Activated naive CD4-positive, alpha-beta T cell treated with Interleukin-2 at 50 U/mL for 16 hours (primary cell): Measurements from ENCODE around the gene RFX2.
"Not testable (repeated sequence)": the region's sequence is repeated elsewhere in the genome, so short reads cannot be mapped to it uniquely, and the experiment has no call there.

Source experiments
- DNase-seq: peaks from one replicate; pipeline ENCODE4 v3.0.0-alpha.2; 2020

The RFX2 gene

GRCh38 chr19:6110360-6110977 is at the start of gene RFX2:
RFX2 (minus strand) TSS chr19:6110500; CDS start chr19:6047496, 63,004 bp downstream.
- peak; percentile 99 for DNase-seq

- DNase-seq, result no peak
These were observed 45.7 kb upstream of the RFX2 start for GRCh38 chr19:6156033-6156432.

- no peak for DNase-seq
These were observed 40.0 kb upstream of the RFX2 start for GRCh38 chr19:6150289-6150688.

- no peak for DNase-seq
These were observed 30.9 kb upstream of the RFX2 start for GRCh38 chr19:6141217-6141616.

- no peak for DNase-seq
These were observed 28.2 kb upstream of the RFX2 start for GRCh38 chr19:6138511-6138910.

GRCh38 chr19:6138066-6138465 is 27.8 kb upstream of the RFX2 start:
- no peak for DNase-seq

GRCh38 chr19:6133231-6133630 is 22.9 kb upstream of the RFX2 start:
- no peak for DNase-seq

GRCh38 chr19:6132482-6132881 is 22.2 kb upstream of the RFX2 start:
- no peak for DNase-seq

- DNase-seq, result no peak
These were observed 17.5 kb upstream of the RFX2 start for GRCh38 chr19:6127716-6128335.

- DNase-seq, result no peak
These were observed 16.2 kb upstream of the RFX2 start for GRCh38 chr19:6126335-6126974.

- DNase-seq, result peak; percentile 67
These were observed 15.3 kb upstream of the RFX2 start for GRCh38 chr19:6125571-6125989.

GRCh38 chr19:6119031-6119430 is 8.7 kb upstream of the RFX2 start:
- no peak for DNase-seq

GRCh38 chr19:6118043-6118442 is 7.7 kb upstream of the RFX2 start:
- no peak for DNase-seq

- DNase-seq, result no peak
These were observed 7.2 kb upstream of the RFX2 start for GRCh38 chr19:6117534-6117933.

- DNase-seq, result no peak
These were observed 6.6 kb upstream of the RFX2 start for GRCh38 chr19:6116749-6117430.

- DNase-seq, result no peak
These were observed 5.7 kb upstream of the RFX2 start for GRCh38 chr19:6115992-6116391.

- no peak for DNase-seq
These were observed 3.4 kb upstream of the RFX2 start for GRCh38 chr19:6113616-6114188.

GRCh38 chr19:6109947-6110346 is 353 bp downstream of the RFX2 start:
- DNase-seq, result no peak

GRCh38 chr19:6108721-6109633 is 1.3 kb downstream of the RFX2 start:
- DNase-seq, result peak; percentile 71

- DNase-seq, result not testable (repeated sequence)
These were observed 3.5 kb downstream of the RFX2 start for GRCh38 chr19:6106643-6107294.

- DNase-seq, result no peak
These were observed 4.9 kb downstream of the RFX2 start for GRCh38 chr19:6105444-6105843.

GRCh38 chr19:6103894-6104293 is 6.4 kb downstream of the RFX2 start:
- DNase-seq, result no peak
